ENCODE measurements around the gene SST.

The SST gene

GRCh38 chr3:187639927-187640568, 30.1 kb downstream of the SST start:
- in situ Hi-C loops (cut with MboI; ENCODE audit: low sequenced_read_pairs), result no loop called here
- H3K4me1 ChIP-seq, result no peaks in the 10 kb centered on the region
- H3K9me3 ChIP-seq, result no peaks in the 10 kb centered on the region
- H3K4me3 ChIP-seq, result no peak overlapping the region
- no peaks in the 10 kb centered on the region for H3K27me3 ChIP-seq (ENCODE audit: low read depth)
- no peak for DNase-seq (ENCODE audit: low spot score in 2 of 2)
- H3K36me3 ChIP-seq (replicated peaks), result no peaks in the 10 kb centered on the region

- H3K4me1 ChIP-seq, result no peaks in the 10 kb centered on the region
- no peaks in the 10 kb centered on the region for H3K27me3 ChIP-seq (ENCODE audit: low read depth)
- in situ Hi-C loops (cut with MboI; ENCODE audit: low sequenced_read_pairs), result no loop called here
Observed at GRCh38 chr3:187636528-187636927, 33.7 kb downstream of the SST start.

GRCh38 chr3:187630404-187630803, 39.8 kb downstream of the SST start:
- no peaks in the 10 kb centered on the region for H3K9me3 ChIP-seq
- no peaks in the 10 kb centered on the region for H3K27me3 ChIP-seq (ENCODE audit: low read depth)
- no peak overlapping the region for H3K4me3 ChIP-seq
- no peaks in the 10 kb centered on the region for H3K36me3 ChIP-seq (replicated peaks)
- H3K4me1 ChIP-seq, result no peaks in the 10 kb centered on the region
- no peak for DNase-seq (ENCODE audit: low spot score in 2 of 2)
- in situ Hi-C loops (cut with MboI; ENCODE audit: low sequenced_read_pairs), result no loop called here

More at GRCh38 chr3:187636528-187636927, 33.7 kb downstream of the SST start:
- H3K4me3 ChIP-seq, result no peak overlapping the region
- H3K9me3 ChIP-seq, result no peaks in the 10 kb centered on the region
- DNase-seq (ENCODE audit: low spot score in 2 of 2), result no peak
- H3K36me3 ChIP-seq (replicated peaks), result no peaks in the 10 kb centered on the region

- Histone ChIP-seq H3K4me1 (no peaks in the 10 kb centered on the region), H3K27me3 (ENCODE audit: low read depth) (no peaks in the 10 kb centered on the region), H3K4me3 (no peak overlapping the region), H3K9me3 (no peaks in the 10 kb centered on the region), H3K36me3 (replicated peaks) (no peaks in the 10 kb centered on the region)
- DNase-seq (ENCODE audit: low spot score in 2 of 2), result no peak
- in situ Hi-C loops (cut with MboI; ENCODE audit: low sequenced_read_pairs), result no loop called here
Observed at GRCh38 chr3:187629711-187630110, 40.5 kb downstream of the SST start.

- Histone ChIP-seq H3K4me1 (no peaks in the 10 kb centered on the region), H3K27me3 (ENCODE audit: low read depth) (no peaks in the 10 kb centered on the region; the same call in 1 of the 2 replicates), H3K9me3 (no peaks in the 10 kb centered on the region), H3K36me3 (replicated peaks) (no peaks in the 10 kb centered on the region), H3K4me3 (no peak overlapping the region)
- in situ Hi-C loops (cut with MboI; ENCODE audit: low sequenced_read_pairs), result no loop called here
- no peak for DNase-seq (ENCODE audit: low spot score in 2 of 2)
Observed at GRCh38 chr3:187628169-187628568, 42.0 kb downstream of the SST start.

- in situ Hi-C loops (cut with MboI; ENCODE audit: low sequenced_read_pairs), result no loop called here
- Histone ChIP-seq H3K4me1 (no peaks in the 10 kb centered on the region), H3K4me3 (no peak overlapping the region), H3K9me3 (no peaks in the 10 kb centered on the region), H3K27me3 (ENCODE audit: low read depth) (peaks cover 2% of the 10 kb centered on the region), H3K36me3 (replicated peaks) (no peaks in the 10 kb centered on the region)
- no peak for DNase-seq (ENCODE audit: low spot score in 2 of 2)
Observed at GRCh38 chr3:187626581-187626980, 43.6 kb downstream of the SST start.

GRCh38 chr3:187624588-187624987, 45.6 kb downstream of the SST start:
- in situ Hi-C loops (cut with MboI; ENCODE audit: low sequenced_read_pairs), result no loop called here
- no peak for DNase-seq (ENCODE audit: low spot score in 2 of 2)
- Histone ChIP-seq H3K4me1 (no peaks in the 10 kb centered on the region), H3K4me3 (no peak overlapping the region), H3K36me3 (replicated peaks) (no peaks in the 10 kb centered on the region), H3K9me3 (no peaks in the 10 kb centered on the region), H3K27me3 (ENCODE audit: low read depth) (peaks cover 2% of the 10 kb centered on the region)

GRCh38 chr3:187623285-187623814, 46.8 kb downstream of the SST start:
- Histone ChIP-seq H3K36me3 (replicated peaks) (no peaks in the 10 kb centered on the region), H3K4me1 (no peaks in the 10 kb centered on the region), H3K9me3 (no peaks in the 10 kb centered on the region), H3K27me3 (ENCODE audit: low read depth) (peaks cover 2% of the 10 kb centered on the region), H3K4me3 (no peak overlapping the region)
- DNase-seq (ENCODE audit: low spot score in 2 of 2), result no peak
- in situ Hi-C loops (cut with MboI; ENCODE audit: low sequenced_read_pairs), result no loop called here

GRCh38 chr3:187621881-187622280, 48.3 kb downstream of the SST start:
- Histone ChIP-seq H3K27me3 (ENCODE audit: low read depth) (peaks cover 2% of the 10 kb centered on the region), H3K4me3 (no peak overlapping the region), H3K9me3 (no peaks in the 10 kb centered on the region), H3K36me3 (replicated peaks) (no peaks in the 10 kb centered on the region), H3K4me1 (no peaks in the 10 kb centered on the region)
- in situ Hi-C loops (cut with MboI; ENCODE audit: low sequenced_read_pairs), result no loop called here
- DNase-seq (ENCODE audit: low spot score in 2 of 2), result no peak

- in situ Hi-C loops (cut with MboI; ENCODE audit: low sequenced_read_pairs), result no loop called here
- Histone ChIP-seq H3K4me1 (no peaks in the 10 kb centered on the region), H3K4me3 (no peak overlapping the region), H3K36me3 (replicated peaks) (no peaks in the 10 kb centered on the region), H3K27me3 (ENCODE audit: low read depth) (peaks cover 4% of the 10 kb centered on the region), H3K9me3 (no peaks in the 10 kb centered on the region)
- DNase-seq (ENCODE audit: low spot score in 2 of 2), result no peak
Observed at GRCh38 chr3:187619461-187619860, 50.7 kb downstream of the SST start.
